EL (cell line): Measurements from ENCODE around the gene SP8.
A peak's percentile ranks its signal among the peaks of the same experiment; 100 is the strongest.

Experiments
- DNase-seq: peaks from one replicate; pipeline ENCODE4 v3.0.0-alpha.2; 2016

SP8 gene

DNA sequence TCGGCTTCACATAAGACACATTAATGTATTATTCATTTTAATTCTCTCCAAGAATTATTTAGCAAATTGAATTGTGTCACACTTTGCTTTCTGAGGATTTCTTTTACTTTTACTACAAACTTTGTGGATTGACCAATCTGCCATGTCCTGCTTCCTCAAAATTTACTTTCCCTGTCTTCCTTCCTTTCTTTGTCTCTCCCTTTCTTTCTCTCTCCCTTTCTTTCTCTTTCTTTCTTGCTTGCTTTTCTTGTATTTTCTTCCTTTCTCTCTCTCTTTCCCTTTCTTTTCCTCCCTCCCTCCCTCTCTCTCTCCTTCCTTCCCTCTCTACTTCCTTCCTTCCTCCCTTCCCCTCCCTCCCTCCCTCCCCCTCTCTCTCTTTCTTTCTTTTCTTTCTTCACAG lies 37.8 kb downstream of the SP8 start:
- DNase-seq = no peak

DNA sequence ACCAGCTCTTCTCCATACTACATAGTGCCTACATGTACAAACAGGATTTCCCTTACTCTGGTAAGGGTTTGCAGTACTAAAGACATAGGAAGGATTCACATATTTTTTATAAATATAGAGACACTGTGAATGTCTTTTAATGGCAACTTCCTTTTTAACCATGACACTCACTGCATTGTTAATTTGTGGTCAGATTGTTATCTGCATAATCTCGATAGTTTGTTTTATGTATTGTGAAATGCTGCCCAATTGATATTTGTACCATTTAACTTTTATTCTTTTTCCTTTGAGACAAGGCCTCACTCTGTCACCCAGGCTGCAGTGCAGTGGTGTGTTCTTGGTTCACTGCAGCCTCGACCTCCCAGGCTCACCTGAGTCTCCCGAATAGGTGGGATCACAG lies 39.7 kb downstream of the SP8 start:
- DNase-seq = no peak

GRCh38 chr7:20745702-20746101 lies 41.0 kb downstream of the SP8 start:
- DNase-seq = no peak

GRCh38 chr7:20744954-20745446 lies 41.7 kb downstream of the SP8 start:
- peak; percentile 7 for DNase-seq

DNA sequence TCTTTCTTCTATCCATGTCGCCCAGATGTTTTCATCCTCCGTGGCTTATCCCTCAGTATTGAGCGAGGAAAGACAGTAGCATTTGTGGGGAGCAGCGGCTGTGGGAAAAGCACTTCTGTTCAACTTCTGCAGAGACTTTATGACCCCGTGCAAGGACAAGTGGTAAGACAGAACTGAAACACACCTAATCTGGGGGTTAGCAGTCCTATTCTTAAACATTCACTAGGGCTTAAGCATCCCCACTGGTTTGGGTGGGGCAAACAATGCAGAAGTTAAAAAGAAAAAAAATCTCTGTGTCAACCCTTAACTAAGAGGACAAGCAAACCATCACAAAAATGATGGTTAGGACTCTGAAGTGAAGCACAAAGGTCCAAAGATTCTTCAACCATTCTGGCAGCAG lies 43.8 kb downstream of the SP8 start:
- no peak for DNase-seq

GRCh38 chr7:20741801-20742200 lies 44.9 kb downstream of the SP8 start:
- DNase-seq = no peak

GRCh38 chr7:20738518-20739481 lies 47.9 kb downstream of the SP8 start:
- no peak for DNase-seq

GRCh38 chr7:20737840-20738448 lies 48.7 kb downstream of the SP8 start:
- DNase-seq = no peak

DNA sequence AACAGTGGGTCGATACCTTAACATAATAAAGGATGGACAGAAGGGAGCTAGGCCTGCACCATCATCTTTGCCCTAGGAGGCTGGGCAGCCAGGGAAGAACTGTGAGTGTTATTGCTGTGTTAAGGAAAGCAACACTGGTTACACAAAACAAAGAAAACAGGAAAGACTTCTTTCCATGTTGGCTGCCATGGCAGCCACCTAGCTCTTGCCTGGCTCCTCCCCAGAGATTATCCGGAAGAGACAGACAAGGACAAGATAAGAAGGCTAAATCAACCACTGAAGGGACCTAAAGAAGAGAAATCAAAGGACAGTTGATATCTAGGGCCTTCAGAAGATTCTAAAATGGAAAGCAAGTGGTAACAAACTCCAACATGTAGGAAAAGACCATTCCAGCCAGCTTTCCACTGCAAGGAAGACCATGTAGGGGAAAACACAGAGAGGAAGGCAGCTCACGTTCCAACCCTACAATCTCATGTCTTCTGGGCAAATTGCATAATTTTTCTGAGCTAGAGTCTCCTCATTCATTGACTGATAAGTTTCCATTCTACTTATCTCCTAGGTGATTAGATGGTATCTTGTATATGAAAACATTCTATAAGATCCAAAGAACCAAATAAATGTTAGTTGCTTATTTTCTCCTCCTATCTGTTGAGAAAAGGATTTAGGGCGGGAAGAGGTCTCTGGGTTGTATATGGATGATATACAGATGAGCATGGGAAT lies 51.2 kb downstream of the SP8 start:
- no peak for DNase-seq
